Nephron progenitor cell (in vitro differentiated cells): ENCODE measurements around the gene SEPTIN12.
"Not testable (repeated sequence)": the region's sequence is repeated elsewhere in the genome, so short reads cannot be mapped to it uniquely, and the experiment has no call there.

Experiments
- DNase-seq: peaks from one replicate; pipeline ENCODE4 v3.0.0; 2021
- H3K27ac Mint-ChIP-seq: 2 replicates; pipeline ENCODE4 v1.8.0; 2021; ENCODE audit warnings: mild to moderate bottlenecking, moderate library complexity, mixed read lengths
- H3K27me3 Mint-ChIP-seq: 2 replicates; pipeline ENCODE4 v1.8.0; 2021; ENCODE audit warnings: mild to moderate bottlenecking, low read depth, mixed read lengths; ENCODE audit not compliant: poor library complexity
- H3K36me3 Mint-ChIP-seq: 2 replicates; pipeline ENCODE4 v1.8.0; 2021; ENCODE audit warnings: low read depth, mixed read lengths
- H3K4me1 Mint-ChIP-seq: 2 replicates; pipeline ENCODE4 v1.8.0; 2021; ENCODE audit warnings: mixed read lengths
- H3K4me3 Mint-ChIP-seq: 2 replicates; pipeline ENCODE4 v1.8.0; 2021; ENCODE audit warnings: mild to moderate bottlenecking, moderate library complexity, mixed read lengths
- H3K9me3 Mint-ChIP-seq: 2 replicates; pipeline ENCODE4 v1.8.0; 2021; ENCODE audit warnings: mild to moderate bottlenecking, moderate library complexity, mixed read lengths
- CTCF ChIP-seq: fragments of 200-600 bp; sonication (generic); IDR thresholded peaks from 2 replicates; pipeline ENCODE4 v1.5.0; 2021; ENCODE audit warnings: antibody characterized with exemption

The SEPTIN12 gene

GRCh38 chr16:4790261-4790660 lies 2.1 kb upstream of the SEPTIN12 start:
- Mint-ChIP-seq H3K36me3 (no peaks in the 10 kb centered on the region), H3K27me3 (peaks cover 6% of the 10 kb centered on the region), H3K27ac (no peak overlapping the region), H3K9me3 (no peaks in the 10 kb centered on the region), H3K4me1 (peaks cover 18% of the 10 kb centered on the region), H3K4me3 (no peak overlapping the region)
- DNase-seq, result no peak
- TF ChIP-seq CTCF, result no peak

DNA sequence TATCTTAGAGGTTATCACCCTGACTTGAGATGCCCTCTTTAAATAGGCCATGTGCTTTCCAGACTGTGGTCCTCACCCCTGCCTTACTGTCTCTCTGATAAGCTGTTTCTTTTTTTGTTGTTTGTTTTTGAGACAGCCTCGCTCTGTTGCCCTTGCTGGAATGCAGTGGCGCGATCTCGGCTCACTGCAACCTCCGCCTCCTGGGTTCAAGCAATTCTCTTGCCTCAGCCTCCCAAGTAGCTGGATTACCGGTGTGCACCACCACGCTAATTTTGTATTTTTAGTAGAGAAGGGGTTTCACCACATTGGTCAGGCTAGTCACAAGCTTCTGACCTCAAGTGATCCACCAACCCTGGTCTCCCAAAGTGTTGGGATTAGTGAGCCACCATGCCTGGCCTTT lies 765 bp upstream of the SEPTIN12 start:
- H3K27me3 Mint-ChIP-seq, result peaks cover 2% of the 10 kb centered on the region
- TF ChIP-seq CTCF, result no peak
- H3K4me3 Mint-ChIP-seq, result no peak overlapping the region
- DNase-seq, result no peak
- peaks cover 18% of the 10 kb centered on the region for H3K4me1 Mint-ChIP-seq
- H3K9me3 Mint-ChIP-seq, result no peaks in the 10 kb centered on the region
- H3K27ac Mint-ChIP-seq, result peak overlapping the region; percentile 70
- H3K36me3 Mint-ChIP-seq, result no peaks in the 10 kb centered on the region

- Mint-ChIP-seq H3K9me3 (no peaks in the 10 kb centered on the region), H3K4me1 (peaks cover 18% of the 10 kb centered on the region), H3K27ac (peak overlapping the region; percentile 70), H3K4me3 (no peak overlapping the region), H3K36me3 (no peaks in the 10 kb centered on the region), H3K27me3 (peaks cover 2% of the 10 kb centered on the region)
- no peak for DNase-seq
- no peak for TF ChIP-seq CTCF
Observed at GRCh38 chr16:4788489-4788889, 344 bp upstream of the SEPTIN12 start.

GRCh38 chr16:4787068-4787467 lies 1.1 kb downstream of the SEPTIN12 start:
- H3K27ac Mint-ChIP-seq, result no peak overlapping the region
- TF ChIP-seq CTCF, result no peak
- DNase-seq, result no peak
- H3K4me3 Mint-ChIP-seq, result no peak overlapping the region
- no peaks in the 10 kb centered on the region for H3K9me3 Mint-ChIP-seq
- peaks cover 18% of the 10 kb centered on the region for H3K4me1 Mint-ChIP-seq
- H3K27me3 Mint-ChIP-seq, result peaks cover 10% of the 10 kb centered on the region
- H3K36me3 Mint-ChIP-seq, result no peaks in the 10 kb centered on the region

- no peak for TF ChIP-seq CTCF
- H3K4me1 Mint-ChIP-seq, result peaks cover 18% of the 10 kb centered on the region
- H3K27ac Mint-ChIP-seq, result no peak overlapping the region
- H3K36me3 Mint-ChIP-seq, result no peaks in the 10 kb centered on the region
- H3K4me3 Mint-ChIP-seq, result no peak overlapping the region
- H3K27me3 Mint-ChIP-seq, result peaks cover 7% of the 10 kb centered on the region
- no peak for DNase-seq
- no peaks in the 10 kb centered on the region for H3K9me3 Mint-ChIP-seq
Observed at GRCh38 chr16:4785758-4786433, 2.2 kb downstream of the SEPTIN12 start.

DNA sequence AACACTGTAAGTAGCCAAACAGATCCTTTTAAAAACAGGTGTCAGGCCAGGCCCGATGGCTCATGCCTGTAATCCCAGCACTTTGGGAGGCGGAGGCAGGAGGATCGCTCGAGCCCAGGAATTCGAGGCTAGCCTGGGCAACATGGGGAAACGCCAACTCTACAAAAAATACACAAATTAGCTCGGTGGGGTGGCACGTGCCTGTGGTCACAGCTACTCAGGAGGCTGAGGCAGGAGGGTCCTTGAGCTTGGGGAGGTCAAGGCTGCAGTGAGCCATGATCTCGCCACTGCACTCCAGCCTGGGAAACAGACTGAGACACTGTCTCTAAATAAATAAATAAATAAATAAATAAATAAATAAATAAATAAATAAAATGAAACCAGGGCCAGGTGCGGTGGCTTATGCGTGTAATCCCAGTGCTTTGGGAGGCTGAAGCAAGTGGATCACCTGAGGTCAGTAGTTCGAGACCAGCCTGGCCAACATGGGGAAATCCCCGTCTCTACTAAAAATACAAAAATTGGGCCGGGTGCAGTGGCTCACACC lies 3.6 kb downstream of the SEPTIN12 start:
- not testable (repeated sequence) for H3K4me3 Mint-ChIP-seq, H3K36me3 Mint-ChIP-seq, DNase-seq, H3K27me3 Mint-ChIP-seq, H3K27ac Mint-ChIP-seq, H3K9me3 Mint-ChIP-seq
- peaks cover 17% of the 10 kb centered on the region for H3K4me1 Mint-ChIP-seq
